HCT116 (cell line): ENCODE results near the gene IFNL3. TPM values are rescaled to one million over a fixed set of nuclear protein-coding genes. Genes with fewer than 3 reads are reported as not detected.

ENCODE experiments used
- ATAC-seq: fragments of 200-7000 bp; cut with Tn5 transposase; 2 replicates; pipeline ENCODE4 v1.9.1; 2020; ENCODE audit warnings: mild to moderate bottlenecking, moderate library complexity
- BruUV-seq: library from RNA; stranded (reverse); fragments of 400-500 nt; replicated peaks from 2 replicates; lab custom pipeline; 2021; lab: Mats Ljungman, UMichigan
- CTCF ChIA-PET: fragments of 300-600 bp; sonication (Branson Sonifier 250); formaldehyde crosslinking; loops from one replicate; lab custom pipeline; 2021; ENCODE audit warnings: antibody characterized with exemption; lab: Charles Lee
- POLR2A ChIA-PET: fragments of 300-600, 350-600 bp; sonication (Branson Sonifier 250); formaldehyde crosslinking; loops from one replicate; lab custom pipeline; 2021; ENCODE audit warnings: antibody characterized with exemption; lab: Charles Lee
- RAD21 ChIA-PET, 2 experiments: fragments of 300-600 bp; sonication (Branson Sonifier 250); formaldehyde crosslinking; loops; one replicate each; lab custom pipeline; 2023; ENCODE audit warnings: low total read pairs in 2 of 2; ENCODE audit not compliant: uncharacterized antibody in 2 of 2, unreplicated experiment in 2 of 2, low non-redundant PET in 1 of 2; lab: Charles Lee
- DNase-seq: peaks from one replicate; pipeline ENCODE4 v3.0.0-alpha.2; 2010; ENCODE audit warnings: low read depth, low spot score
- H2AFZ ChIP-seq: fragments of 200-600 bp; shearing (Covaris generic), sonication (generic); 2 replicates; pipeline ENCODE4 v1.6.1; 2017; ENCODE audit warnings: low read depth, mixed run types, mixed read lengths, antibody characterized with exemption, low read length; ENCODE audit not compliant: poor library complexity, severe bottlenecking
- H3K27ac ChIP-seq: 2 replicates; pipeline ENCODE4 v1.5.1; 2012; ENCODE audit warnings: low read depth, low read length
- H3K27me3 ChIP-seq: fragments of 200-600 bp; sonication (generic); 2 replicates; pipeline ENCODE4 v1.6.1; 2016; ENCODE audit warnings: mixed run types, low read length, mixed read lengths; ENCODE audit not compliant: insufficient read depth
- H3K36me3 ChIP-seq, 2 experiments: fragments of 200-500 bp in 1 of 2; fragments of 200-600 bp in 1 of 2; sonication (Bioruptor generic) in 1 of 2; sonication (generic) in 1 of 2; 2 replicates each; pipeline versions ENCODE4 v1.5.1 to v1.6.1; 2014 to 2016; ENCODE audit warnings: low read length in 2 of 2, inconsistent platforms in 1 of 2, mixed read lengths in 1 of 2, mixed run types in 1 of 2; ENCODE audit not compliant: insufficient read depth in 2 of 2, control insufficient read depth in 1 of 2
- H3K4me1 ChIP-seq, 2 experiments: fragments of 200-600 bp in 1 of 2; sonication (generic) in 1 of 2; 2 replicates each; pipeline versions ENCODE4 v1.5.1 to v1.6.1; 2012 to 2017; ENCODE audit warnings: low read length in 2 of 2, inconsistent platforms in 1 of 2, mild to moderate bottlenecking in 1 of 2, mixed read lengths in 1 of 2, mixed run types in 1 of 2, moderate library complexity in 1 of 2; ENCODE audit not compliant: insufficient read depth in 2 of 2, control insufficient read depth in 1 of 2
- H3K4me2 ChIP-seq: fragments of 200-600 bp; sonication (generic); 2 replicates; pipeline ENCODE4 v1.6.1; 2017; ENCODE audit warnings: mixed run types, low read length, mixed read lengths
- H3K4me3 ChIP-seq, 2 experiments: fragments of 200-600 bp in 1 of 2; sonication (generic) in 1 of 2; replicated peaks in 1 of 2; 2 replicates each; pipeline ENCODE4 v1.5.1; 2011 to 2016; ENCODE audit warnings: low read length in 2 of 2, control low read depth in 1 of 2, low read depth in 1 of 2, mild to moderate bottlenecking in 1 of 2, mixed read lengths in 1 of 2, mixed run types in 1 of 2
- H3K79me2 ChIP-seq: fragments of 200-600 bp; sonication (generic); 2 replicates; pipeline ENCODE4 v1.6.1; 2017; ENCODE audit warnings: mild to moderate bottlenecking, mixed run types, low read length, moderate library complexity, mixed read lengths; ENCODE audit not compliant: insufficient read depth
- H3K9ac ChIP-seq: fragments of 200-600 bp; sonication (generic); 2 replicates; pipeline ENCODE4 v1.6.1; 2016; ENCODE audit warnings: low read length, mixed read lengths
- H3K9me2 ChIP-seq: fragments of 200-600 bp; sonication (generic), shearing (Covaris generic); 2 replicates; pipeline ENCODE4 v1.6.1; 2017; ENCODE audit warnings: mixed run types, mild to moderate bottlenecking, moderate library complexity; ENCODE audit not compliant: insufficient read depth
- H3K9me3 ChIP-seq, 2 experiments: fragments of 200-500 bp in 1 of 2; fragments of 200-600 bp in 1 of 2; sonication (Bioruptor generic) in 1 of 2; sonication (generic) in 1 of 2; 2 replicates each; pipeline ENCODE4 v1.6.1; 2014 to 2017; ENCODE audit warnings: low read length in 2 of 2, mixed read lengths in 2 of 2, inconsistent platforms in 1 of 2, low read depth in 1 of 2, mild to moderate bottlenecking in 1 of 2, mixed run types in 1 of 2, moderate library complexity in 1 of 2; ENCODE audit not compliant: control insufficient read depth in 1 of 2, insufficient read depth in 1 of 2
- H4K20me1 ChIP-seq: fragments of 200-600 bp; sonication (generic), shearing (Covaris generic); 2 replicates; pipeline ENCODE4 v1.6.1; 2017; ENCODE audit warnings: mixed run types, mild to moderate bottlenecking, moderate library complexity; ENCODE audit not compliant: insufficient read depth
- CBX3 ChIP-seq: IDR thresholded peaks from 2 replicates; pipeline ENCODE4 v1.6.1; 2012; ENCODE audit warnings: low read depth
- EGR1 ChIP-seq: IDR thresholded peaks from 2 replicates; pipeline ENCODE4 v1.6.1; 2012; ENCODE audit warnings: low read depth
- EZH2 ChIP-seq: fragments of 200-600 bp; sonication (generic); IDR thresholded peaks from 2 replicates; pipeline ENCODE4 v1.6.1; 2017; ENCODE audit warnings: antibody characterized with exemption, mixed run types
- FOSL1 ChIP-seq: IDR thresholded peaks from 2 replicates; pipeline ENCODE4 v1.6.1; 2012; ENCODE audit warnings: low read depth
- JUND ChIP-seq: IDR thresholded peaks from 2 replicates; pipeline ENCODE4 v1.6.1; 2012
- MAX ChIP-seq: IDR thresholded peaks from 2 replicates; pipeline ENCODE4 v1.6.1; 2012
- SRF ChIP-seq: IDR thresholded peaks from 2 replicates; pipeline ENCODE4 v1.6.1; 2012; ENCODE audit warnings: low read depth
- ZBTB33 ChIP-seq: IDR thresholded peaks from 2 replicates; pipeline ENCODE4 v1.6.1; 2011; ENCODE audit warnings: mild to moderate bottlenecking, low read length, moderate library complexity; ENCODE audit not compliant: insufficient replicate concordance; ENCODE audit errors: extremely low read depth
- ZFX ChIP-seq: fragments of 450-650 bp; IDR thresholded peaks from 2 replicates; pipeline ENCODE4 v1.6.1; 2017
- intact Hi-C: fragments of 100-400 bp; cut with micrococcal nuclease; formaldehyde crosslinking; loops from 2 replicates; pipeline ENCODE4 v1.10.0; 2022
- total RNA-seq: library from RNA; stranded (reverse); gene quantifications from one replicate; pipeline ENCODE4 v1.2.1, GENCODE V29; 2021; ENCODE audit not compliant: unreplicated experiment
- TF ChIP-seq, protein P1 (sequence below): IDR thresholded peaks from 2 replicates; pipeline ENCODE4 v1.6.1; 2012

IFNL3 gene
- total RNA-seq, 1 experiment from 2014 or later, result not detected

DNA sequence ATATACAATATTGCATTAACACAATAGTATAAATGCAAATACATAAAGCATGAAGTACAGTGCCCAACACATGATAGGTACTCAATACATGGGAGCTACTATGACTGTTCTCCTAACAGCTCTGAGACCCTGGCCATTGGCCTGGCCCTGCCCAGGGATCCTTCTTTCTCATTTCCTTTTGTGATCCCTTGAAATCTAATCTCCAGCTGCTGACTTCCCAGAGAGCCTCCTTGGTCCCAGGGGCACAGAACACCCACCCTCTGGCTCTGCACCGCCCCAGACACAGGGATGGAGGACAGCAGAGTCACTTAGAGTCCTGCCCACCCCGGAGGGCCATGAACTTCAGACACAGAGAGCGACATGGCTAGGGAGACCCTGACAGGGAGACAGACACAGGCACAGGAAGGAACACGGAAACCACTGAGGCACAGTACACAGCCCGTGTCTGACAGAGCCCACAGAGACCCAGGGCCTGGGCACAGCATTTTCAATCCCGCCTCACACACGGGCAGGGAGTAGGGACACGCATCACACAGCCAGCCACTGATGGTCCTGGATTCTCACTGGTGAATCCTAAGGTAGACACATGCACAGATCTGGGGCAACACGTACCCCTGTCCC, 36.5 kb downstream of the IFNL3 start:
- no peak overlapping the region for H2AFZ ChIP-seq
- POLR2A ChIA-PET, result no interaction called here
- H3K9me3 ChIP-seq, result no peaks in the 10 kb centered on the region
- no peak overlapping the region for H3K9ac ChIP-seq
- peaks cover 9 to 12% of the 10 kb centered on the region in 2 experiments; a peak in 3 of 4 replicates for H3K4me1 ChIP-seq
- no peaks in the 10 kb centered on the region for H3K79me2 ChIP-seq
- H3K4me2 ChIP-seq, result no peak overlapping the region
- ATAC-seq (no peak), DNase-seq (no peak)
- BruUV-seq, result no TSS peak
- CTCF ChIA-PET, result no interaction called here
- intact Hi-C loops, result no loop called here
- H4K20me1 ChIP-seq, result no peaks in the 10 kb centered on the region
- no peaks in the 10 kb centered on the region for H3K27me3 ChIP-seq
- RAD21 ChIA-PET, result no interaction called here
- TF ChIP-seq, protein P1, sequence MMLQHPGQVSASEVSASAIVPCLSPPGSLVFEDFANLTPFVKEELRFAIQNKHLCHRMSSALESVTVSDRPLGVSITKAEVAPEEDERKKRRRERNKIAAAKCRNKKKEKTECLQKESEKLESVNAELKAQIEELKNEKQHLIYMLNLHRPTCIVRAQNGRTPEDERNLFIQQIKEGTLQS, result no peak
- TF ChIP-seq EGR1, result no peak
- no peak for TF ChIP-seq JUND
- no peak for TF ChIP-seq FOSL1
- TF ChIP-seq SRF, result no peak
- no peak for TF ChIP-seq ZBTB33
- no peak for TF ChIP-seq MAX
- TF ChIP-seq EZH2, result no peak
- no peak for TF ChIP-seq ZFX
- TF ChIP-seq CBX3, result no peak
- no peaks in the 10 kb centered on the region for H3K36me3 ChIP-seq
- no peak overlapping the region for H3K4me3 ChIP-seq
- no peaks in the 10 kb centered on the region for H3K9me2 ChIP-seq
- H3K27ac ChIP-seq, result no peak overlapping the region
